Ammon's horn (tissue), 1 donor: ENCODE data around the gene ETV6.
A peak's percentile ranks its signal among the peaks of the same experiment; 100 is the strongest.

Source experiments
- DNase-seq: peaks from one replicate; pipeline ENCODE4 v3.0.0-alpha.2; 2016; ENCODE audit warnings: low spot score

The ETV6 gene

GRCh38 chr12:11741434-11742092 lies 92.1 kb downstream of the ETV6 start:
- no peak for DNase-seq

GRCh38 chr12:11743423-11744409 lies 94.2 kb downstream of the ETV6 start:
- DNase-seq: no peak

- no peak for DNase-seq
These were observed 94.9 kb downstream of the ETV6 start for GRCh38 chr12:11744410-11744801.

GRCh38 chr12:11745113-11745512 lies 95.6 kb downstream of the ETV6 start:
- no peak for DNase-seq

- DNase-seq: peak; percentile 58
These were observed 96.7 kb downstream of the ETV6 start for GRCh38 chr12:11746024-11746771.

- no peak for DNase-seq
These were observed 97.7 kb downstream of the ETV6 start for GRCh38 chr12:11746940-11747716.

GRCh38 chr12:11747969-11748368 lies 98.5 kb downstream of the ETV6 start:
- DNase-seq: no peak

- DNase-seq: no peak
These were observed 99.4 kb downstream of the ETV6 start for GRCh38 chr12:11748903-11749302.

GRCh38 chr12:11749943-11750690 lies 100.6 kb downstream of the ETV6 start:
- peak; percentile 45 for DNase-seq

GRCh38 chr12:11752403-11753149 lies 103.1 kb downstream of the ETV6 start:
- no peak for DNase-seq

GRCh38 chr12:11753150-11753499 lies 103.7 kb downstream of the ETV6 start:
- no peak for DNase-seq

- no peak for DNase-seq
These were observed 104.4 kb downstream of the ETV6 start for GRCh38 chr12:11753826-11754225.

- DNase-seq: no peak
These were observed 104.8 kb downstream of the ETV6 start for GRCh38 chr12:11754256-11754655.

- no peak for DNase-seq
These were observed 105.9 kb downstream of the ETV6 start for GRCh38 chr12:11755302-11755930.

GRCh38 chr12:11756022-11756421 lies 106.5 kb downstream of the ETV6 start:
- no peak for DNase-seq

GRCh38 chr12:11756523-11756922 lies 107.0 kb downstream of the ETV6 start:
- no peak for DNase-seq

- no peak for DNase-seq
These were observed 107.6 kb downstream of the ETV6 start for GRCh38 chr12:11757095-11757494.

GRCh38 chr12:11757531-11757930 lies 108.1 kb downstream of the ETV6 start:
- DNase-seq: no peak

GRCh38 chr12:11758087-11758486 lies 108.6 kb downstream of the ETV6 start:
- no peak for DNase-seq
